Neural cell (in vitro differentiated cells): ENCODE results near the gene TM2D3. TPM values are rescaled to one million over a fixed set of nuclear protein-coding genes. Genes with fewer than 3 reads are reported as not detected.
"Not testable (repeated sequence)": the region's sequence is repeated elsewhere in the genome, so short reads cannot be mapped to it uniquely, and the experiment has no call there.

Experiments used
- H2AFZ ChIP-seq: fragments of 200-600, 300-800 bp; sonication (generic), shearing (Covaris generic); 2 replicates; pipeline ENCODE4 v1.6.0; 2014; ENCODE audit warnings: low read depth, mild to moderate bottlenecking, antibody characterized with exemption, low read length, moderate library complexity
- H3F3A ChIP-seq: fragments of 200-600 bp; shearing (Covaris generic); 2 replicates; pipeline ENCODE4 v1.6.1; 2016; ENCODE audit warnings: mild to moderate bottlenecking, moderate library complexity, mixed read lengths, antibody characterized with exemption, low read length; ENCODE audit not compliant: insufficient read depth, poor library complexity, severe bottlenecking
- H3K27ac ChIP-seq: fragments of 200-600, 300-800 bp; sonication (generic), shearing (Covaris generic); 2 replicates; pipeline ENCODE4 v1.5.1; 2014; ENCODE audit warnings: mild to moderate bottlenecking, low read length, moderate library complexity
- H3K27me3 ChIP-seq: fragments of 300-800, 200-600 bp; sonication (generic), shearing (Covaris generic); 2 replicates; pipeline ENCODE4 v1.6.0; 2014; ENCODE audit warnings: mild to moderate bottlenecking, low read depth, low read length, moderate library complexity; ENCODE audit not compliant: insufficient read depth
- H3K36me3 ChIP-seq: fragments of 300-800, 200-600 bp; sonication (generic), shearing (Covaris generic); 2 replicates; pipeline ENCODE4 v1.5.1; 2014; ENCODE audit warnings: mild to moderate bottlenecking, antibody characterized with exemption, low read length, moderate library complexity; ENCODE audit not compliant: insufficient read depth
- H3K4me2 ChIP-seq: fragments of 300-800, 200-600 bp; sonication (generic), shearing (Covaris generic); 2 replicates; pipeline ENCODE4 v1.6.0; 2014; ENCODE audit warnings: mild to moderate bottlenecking, low read length
- H3K4me3 ChIP-seq: fragments of 300-800, 200-600 bp; sonication (generic), shearing (Covaris generic); 2 replicates; pipeline ENCODE4 v1.5.1; 2014; ENCODE audit warnings: mild to moderate bottlenecking, low read length, moderate library complexity
- H3K79me2 ChIP-seq: fragments of 200-600 bp; shearing (Covaris generic); replicated peaks from 2 replicates; pipeline ENCODE4 v1.6.0; 2014; ENCODE audit warnings: mild to moderate bottlenecking, low read length, moderate library complexity; ENCODE audit not compliant: insufficient read depth
- H3K9ac ChIP-seq: fragments of 300-800, 200-600 bp; sonication (generic), shearing (Covaris generic); 2 replicates; pipeline ENCODE4 v1.6.1; 2016; ENCODE audit warnings: mild to moderate bottlenecking, low read length, mixed read lengths
- H3K9me2 ChIP-seq: fragments of 200-600 bp; shearing (Covaris generic); 2 replicates; pipeline ENCODE4 v1.6.1; 2016; ENCODE audit warnings: mild to moderate bottlenecking, low read length, mixed read lengths; ENCODE audit not compliant: insufficient read depth
- H3K9me3 ChIP-seq: fragments of 200-600, 300-800 bp; sonication (generic), shearing (Covaris generic); 2 replicates; pipeline ENCODE4 v1.6.1; 2016; ENCODE audit warnings: mild to moderate bottlenecking, mixed run types, low read length, moderate library complexity, mixed read lengths
- H4K20me1 ChIP-seq: fragments of 200-600 bp; shearing (Covaris generic); 2 replicates; pipeline ENCODE4 v1.6.1; 2016; ENCODE audit warnings: mild to moderate bottlenecking, mixed run types; ENCODE audit not compliant: insufficient read depth
- EP300 ChIP-seq: fragments of 450-650 bp; conservative IDR thresholded peaks from 2 replicates; pipeline ENCODE4 v1.6.1; 2014; ENCODE audit warnings: antibody characterized with exemption, mild to moderate bottlenecking, moderate library complexity; ENCODE audit not compliant: poor library complexity, severe bottlenecking
- EZH2 ChIP-seq: fragments of 200-600, 300-800 bp; shearing (Covaris generic), sonication (generic); IDR thresholded peaks from 2 replicates; pipeline ENCODE4 v1.6.1; 2014; ENCODE audit warnings: antibody characterized with exemption, low read length, borderline replicate concordance, mild to moderate bottlenecking; ENCODE audit not compliant: insufficient read depth, poor library complexity, severe bottlenecking
- MXI1 ChIP-seq: fragments of 450-650 bp; conservative IDR thresholded peaks from 2 replicates; pipeline ENCODE4 v1.6.1; 2014; ENCODE audit warnings: antibody characterized with exemption, mild to moderate bottlenecking; ENCODE audit not compliant: poor library complexity, severe bottlenecking
- POLR2AphosphoS5 ChIP-seq: IDR thresholded peaks from 2 replicates; pipeline ENCODE4 v1.6.1; 2012
- RAD21 ChIP-seq: fragments of 450-650 bp; conservative IDR thresholded peaks from 2 replicates; pipeline ENCODE4 v1.6.1; 2014; ENCODE audit warnings: antibody characterized with exemption, mild to moderate bottlenecking, moderate library complexity
- SMC3 ChIP-seq: fragments of 450-650 bp; conservative IDR thresholded peaks from 2 replicates; pipeline ENCODE4 v1.6.1; 2014; ENCODE audit warnings: antibody characterized with exemption, mild to moderate bottlenecking, moderate library complexity; ENCODE audit not compliant: poor library complexity
- TAF1 ChIP-seq: IDR thresholded peaks from 2 replicates; pipeline ENCODE4 v1.6.1; 2012; ENCODE audit warnings: low read depth
- polyA plus RNA-seq: library from polyadenylated mRNA; depleted of rRNA; stranded (reverse); fragments of >200 nt; gene quantifications from 2 replicates; pipeline ENCODE4 v1.2.3, GENCODE V29; 2014
- TF ChIP-seq, protein P1 (sequence below): IDR thresholded peaks from 2 replicates; pipeline ENCODE4 v1.6.1; 2012; ENCODE audit warnings: borderline replicate concordance
- TF ChIP-seq, protein P2 (sequence below): fragments of 450-650 bp; IDR thresholded peaks from 2 replicates; pipeline ENCODE4 v1.5.1; 2014; ENCODE audit warnings: antibody characterized with exemption, mild to moderate bottlenecking, moderate library complexity; ENCODE audit not compliant: poor library complexity, severe bottlenecking

TM2D3 gene
- polyA plus RNA-seq, 1 donor from 2014 or later, result 343 TPM

DNA sequence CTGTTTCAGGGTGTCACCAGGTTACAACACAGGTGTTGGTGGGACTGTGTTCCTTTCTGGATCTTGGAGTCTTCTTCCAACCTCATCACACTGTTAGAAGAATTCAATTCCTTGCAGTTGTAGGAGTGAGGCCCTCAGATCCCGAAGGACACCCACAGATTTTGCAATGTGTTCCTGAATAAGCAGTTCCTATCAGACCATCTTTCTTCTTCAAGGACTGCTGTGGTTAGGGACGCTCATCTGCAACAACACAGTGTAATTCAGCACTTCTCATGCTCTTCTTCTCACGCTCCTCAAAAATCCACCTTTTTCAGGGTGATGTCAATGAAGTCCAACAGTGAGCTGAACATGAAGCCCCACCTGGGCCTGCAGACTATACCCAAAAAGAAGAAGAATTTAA is 18.8 kb downstream of the TM2D3 start:
- no peak overlapping the region for H3K4me3 ChIP-seq
- no peak overlapping the region for H3K4me2 ChIP-seq
- no peak for TF ChIP-seq MXI1
- no peak for TF ChIP-seq EZH2
- TF ChIP-seq SMC3, result no peak
- TF ChIP-seq, protein P1, sequence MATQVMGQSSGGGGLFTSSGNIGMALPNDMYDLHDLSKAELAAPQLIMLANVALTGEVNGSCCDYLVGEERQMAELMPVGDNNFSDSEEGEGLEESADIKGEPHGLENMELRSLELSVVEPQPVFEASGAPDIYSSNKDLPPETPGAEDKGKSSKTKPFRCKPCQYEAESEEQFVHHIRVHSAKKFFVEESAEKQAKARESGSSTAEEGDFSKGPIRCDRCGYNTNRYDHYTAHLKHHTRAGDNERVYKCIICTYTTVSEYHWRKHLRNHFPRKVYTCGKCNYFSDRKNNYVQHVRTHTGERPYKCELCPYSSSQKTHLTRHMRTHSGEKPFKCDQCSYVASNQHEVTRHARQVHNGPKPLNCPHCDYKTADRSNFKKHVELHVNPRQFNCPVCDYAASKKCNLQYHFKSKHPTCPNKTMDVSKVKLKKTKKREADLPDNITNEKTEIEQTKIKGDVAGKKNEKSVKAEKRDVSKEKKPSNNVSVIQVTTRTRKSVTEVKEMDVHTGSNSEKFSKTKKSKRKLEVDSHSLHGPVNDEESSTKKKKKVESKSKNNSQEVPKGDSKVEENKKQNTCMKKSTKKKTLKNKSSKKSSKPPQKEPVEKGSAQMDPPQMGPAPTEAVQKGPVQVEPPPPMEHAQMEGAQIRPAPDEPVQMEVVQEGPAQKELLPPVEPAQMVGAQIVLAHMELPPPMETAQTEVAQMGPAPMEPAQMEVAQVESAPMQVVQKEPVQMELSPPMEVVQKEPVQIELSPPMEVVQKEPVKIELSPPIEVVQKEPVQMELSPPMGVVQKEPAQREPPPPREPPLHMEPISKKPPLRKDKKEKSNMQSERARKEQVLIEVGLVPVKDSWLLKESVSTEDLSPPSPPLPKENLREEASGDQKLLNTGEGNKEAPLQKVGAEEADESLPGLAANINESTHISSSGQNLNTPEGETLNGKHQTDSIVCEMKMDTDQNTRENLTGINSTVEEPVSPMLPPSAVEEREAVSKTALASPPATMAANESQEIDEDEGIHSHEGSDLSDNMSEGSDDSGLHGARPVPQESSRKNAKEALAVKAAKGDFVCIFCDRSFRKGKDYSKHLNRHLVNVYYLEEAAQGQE, result no peak
- no peak for TF ChIP-seq TAF1
- TF ChIP-seq EP300, result no peak
- no peak for TF ChIP-seq RAD21
- TF ChIP-seq POLR2AphosphoS5, result no peak
- TF ChIP-seq, protein P2, sequence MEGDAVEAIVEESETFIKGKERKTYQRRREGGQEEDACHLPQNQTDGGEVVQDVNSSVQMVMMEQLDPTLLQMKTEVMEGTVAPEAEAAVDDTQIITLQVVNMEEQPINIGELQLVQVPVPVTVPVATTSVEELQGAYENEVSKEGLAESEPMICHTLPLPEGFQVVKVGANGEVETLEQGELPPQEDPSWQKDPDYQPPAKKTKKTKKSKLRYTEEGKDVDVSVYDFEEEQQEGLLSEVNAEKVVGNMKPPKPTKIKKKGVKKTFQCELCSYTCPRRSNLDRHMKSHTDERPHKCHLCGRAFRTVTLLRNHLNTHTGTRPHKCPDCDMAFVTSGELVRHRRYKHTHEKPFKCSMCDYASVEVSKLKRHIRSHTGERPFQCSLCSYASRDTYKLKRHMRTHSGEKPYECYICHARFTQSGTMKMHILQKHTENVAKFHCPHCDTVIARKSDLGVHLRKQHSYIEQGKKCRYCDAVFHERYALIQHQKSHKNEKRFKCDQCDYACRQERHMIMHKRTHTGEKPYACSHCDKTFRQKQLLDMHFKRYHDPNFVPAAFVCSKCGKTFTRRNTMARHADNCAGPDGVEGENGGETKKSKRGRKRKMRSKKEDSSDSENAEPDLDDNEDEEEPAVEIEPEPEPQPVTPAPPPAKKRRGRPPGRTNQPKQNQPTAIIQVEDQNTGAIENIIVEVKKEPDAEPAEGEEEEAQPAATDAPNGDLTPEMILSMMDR, result no peak
- no peaks in the 10 kb centered on the region for H3K36me3 ChIP-seq
- H3K9me2 ChIP-seq, result no peaks in the 10 kb centered on the region
- H3K9me3 ChIP-seq, result no peaks in the 10 kb centered on the region
- no peaks in the 10 kb centered on the region for H3K27me3 ChIP-seq
- H3K27ac ChIP-seq, result no peak overlapping the region
- no peaks in the 10 kb centered on the region for H4K20me1 ChIP-seq
- H3K9ac ChIP-seq, result no peak overlapping the region
- H2AFZ ChIP-seq, result no peak overlapping the region
- no peaks in the 10 kb centered on the region for H3F3A ChIP-seq
- no peaks in the 10 kb centered on the region for H3K79me2 ChIP-seq

DNA sequence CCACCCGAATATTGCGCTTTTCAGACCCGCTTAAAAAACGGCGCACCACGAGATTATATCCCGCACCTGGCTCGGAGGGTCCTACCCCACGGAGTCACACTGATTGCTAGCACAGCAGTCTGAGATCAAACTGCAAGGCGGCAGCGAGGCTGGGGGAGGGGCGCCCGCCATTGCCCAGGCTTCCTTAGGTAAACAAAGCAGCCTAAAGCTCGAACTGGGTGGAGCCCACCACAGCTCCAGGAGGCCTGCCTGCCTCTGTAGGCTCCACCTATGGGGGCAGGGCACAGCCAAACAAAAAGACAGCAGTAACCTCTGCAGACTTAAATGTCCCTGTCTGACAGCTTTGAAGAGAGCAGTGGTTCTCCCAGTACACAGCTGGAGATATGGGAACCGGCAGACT is 25.5 kb downstream of the TM2D3 start:
- not testable (repeated sequence) for H3K4me3 ChIP-seq, H3K4me2 ChIP-seq, H3K79me2 ChIP-seq, H3K9ac ChIP-seq, H3K9me2 ChIP-seq, H3K27ac ChIP-seq, H4K20me1 ChIP-seq, H3K9me3 ChIP-seq, H3K36me3 ChIP-seq, H3F3A ChIP-seq, H3K27me3 ChIP-seq, H2AFZ ChIP-seq

DNA sequence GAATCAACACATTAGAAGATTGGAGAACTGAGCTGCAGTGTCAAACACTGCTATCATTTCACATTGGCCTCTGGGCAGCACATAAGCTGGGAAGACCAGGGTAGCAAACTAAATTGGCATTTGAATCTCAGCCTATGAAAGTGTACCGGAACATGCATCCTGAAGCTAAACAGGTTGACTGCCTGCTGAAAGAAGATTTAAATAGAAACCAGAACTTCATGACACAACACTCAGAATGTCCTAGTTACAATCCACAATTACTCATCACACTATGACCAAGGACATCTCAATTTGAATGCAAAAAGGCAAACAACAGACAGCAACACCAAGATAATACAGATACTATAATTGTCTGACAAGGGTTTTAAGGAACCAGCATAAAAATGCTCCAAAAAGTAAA is 26.2 kb downstream of the TM2D3 start:
- H3K79me2 ChIP-seq, result no peaks in the 10 kb centered on the region

More for the DNA sequence above, 26.2 kb downstream of the TM2D3 start:
- Histone ChIP-seq H3K4me2 (no peak overlapping the region), H2AFZ (no peak overlapping the region), H3K9ac (no peak overlapping the region), H3F3A (no peaks in the 10 kb centered on the region), H3K27me3 (no peaks in the 10 kb centered on the region), H3K4me3 (no peak overlapping the region), H3K27ac (no peak overlapping the region), H3K9me3 (peaks cover 9% of the 10 kb centered on the region), H3K9me2 (no peaks in the 10 kb centered on the region), H4K20me1 (no peaks in the 10 kb centered on the region), H3K36me3 (no peaks in the 10 kb centered on the region)
- TF ChIP-seq EZH2 (no peak), MXI1 (no peak)
